GM15510 (cell line): ENCODE results near the gene PPP6R3.

Source experiments
- POLR2A ChIP-seq: IDR thresholded peaks from 3 replicates; pipeline ENCODE4 v1.6.1; 2011; ENCODE audit warnings: borderline replicate concordance; ENCODE audit not compliant: insufficient read length; ENCODE audit errors: extremely low read depth

PPP6R3 gene

GRCh38 chr11:68469122-68469521 is 8.6 kb downstream of the PPP6R3 start:
- no peak for TF ChIP-seq POLR2A

- no peak for TF ChIP-seq POLR2A
Measured at GRCh38 chr11:68469642-68470041, 9.1 kb downstream of the PPP6R3 start.

- TF ChIP-seq POLR2A = no peak
Measured at GRCh38 chr11:68470304-68470811, 9.8 kb downstream of the PPP6R3 start.

GRCh38 chr11:68471360-68472340 is 11.1 kb downstream of the PPP6R3 start:
- TF ChIP-seq POLR2A = no peak

- TF ChIP-seq POLR2A = no peak
Measured at GRCh38 chr11:68472778-68473177, 12.2 kb downstream of the PPP6R3 start.

- TF ChIP-seq POLR2A = no peak
Measured at GRCh38 chr11:68473693-68474092, 13.1 kb downstream of the PPP6R3 start.

GRCh38 chr11:68479390-68479789 is 18.8 kb downstream of the PPP6R3 start:
- TF ChIP-seq POLR2A = no peak

- TF ChIP-seq POLR2A = no peak
Measured at GRCh38 chr11:68480193-68480592, 19.6 kb downstream of the PPP6R3 start.

GRCh38 chr11:68480852-68481510 is 20.4 kb downstream of the PPP6R3 start:
- TF ChIP-seq POLR2A = no peak

- no peak for TF ChIP-seq POLR2A
Measured at GRCh38 chr11:68481579-68482240, 21.2 kb downstream of the PPP6R3 start.

GRCh38 chr11:68488623-68489022 is 28.1 kb downstream of the PPP6R3 start:
- TF ChIP-seq POLR2A = no peak

GRCh38 chr11:68495220-68495729 is 34.7 kb downstream of the PPP6R3 start:
- TF ChIP-seq POLR2A = no peak

- TF ChIP-seq POLR2A = no peak
Measured at GRCh38 chr11:68495872-68496271, 35.3 kb downstream of the PPP6R3 start.

- no peak for TF ChIP-seq POLR2A
Measured at GRCh38 chr11:68497761-68498160, 37.2 kb downstream of the PPP6R3 start.

- TF ChIP-seq POLR2A = no peak
Measured at GRCh38 chr11:68498321-68498720, 37.8 kb downstream of the PPP6R3 start.
